Measurements from ENCODE around the gene MAML2. TPM values are rescaled to one million over a fixed set of nuclear protein-coding genes. Genes with fewer than 3 reads are reported as not detected.

The MAML2 gene
- total RNA-seq, 4 donors from 2014 or later, result 19.0 to 36.4 (median 31.4) TPM

- Histone ChIP-seq H3K4me1 (no peaks in the 10 kb centered on the region), H3K27me3 (no peaks in the 10 kb centered on the region), H3K36me3 (peaks cover 12 to 13% of the 10 kb centered on the region in 2 donors), H3K27ac (no peak overlapping the region), H3K9me3 (no peaks in the 10 kb centered on the region), H3K4me3 (replicated peaks in 1 of 3) (no peak overlapping the region)
- TF ChIP-seq, protein P1, sequence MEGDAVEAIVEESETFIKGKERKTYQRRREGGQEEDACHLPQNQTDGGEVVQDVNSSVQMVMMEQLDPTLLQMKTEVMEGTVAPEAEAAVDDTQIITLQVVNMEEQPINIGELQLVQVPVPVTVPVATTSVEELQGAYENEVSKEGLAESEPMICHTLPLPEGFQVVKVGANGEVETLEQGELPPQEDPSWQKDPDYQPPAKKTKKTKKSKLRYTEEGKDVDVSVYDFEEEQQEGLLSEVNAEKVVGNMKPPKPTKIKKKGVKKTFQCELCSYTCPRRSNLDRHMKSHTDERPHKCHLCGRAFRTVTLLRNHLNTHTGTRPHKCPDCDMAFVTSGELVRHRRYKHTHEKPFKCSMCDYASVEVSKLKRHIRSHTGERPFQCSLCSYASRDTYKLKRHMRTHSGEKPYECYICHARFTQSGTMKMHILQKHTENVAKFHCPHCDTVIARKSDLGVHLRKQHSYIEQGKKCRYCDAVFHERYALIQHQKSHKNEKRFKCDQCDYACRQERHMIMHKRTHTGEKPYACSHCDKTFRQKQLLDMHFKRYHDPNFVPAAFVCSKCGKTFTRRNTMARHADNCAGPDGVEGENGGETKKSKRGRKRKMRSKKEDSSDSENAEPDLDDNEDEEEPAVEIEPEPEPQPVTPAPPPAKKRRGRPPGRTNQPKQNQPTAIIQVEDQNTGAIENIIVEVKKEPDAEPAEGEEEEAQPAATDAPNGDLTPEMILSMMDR (IDR thresholded peaks at IDR 0.05), result no peak
- no peak for TF ChIP-seq POLR2A (IDR thresholded peaks at IDR 0.05)
- DNase-seq, result no peak
- 89 to 95% methylated on average over 1 of the region's 1 CpG for WGBS, 2 donors
- intact Hi-C loops (cut with DNase I), result no loop called here
These were observed 14.8 kb upstream of the MAML2 start for GRCh38 chr11:96357794-96358193.

DNA sequence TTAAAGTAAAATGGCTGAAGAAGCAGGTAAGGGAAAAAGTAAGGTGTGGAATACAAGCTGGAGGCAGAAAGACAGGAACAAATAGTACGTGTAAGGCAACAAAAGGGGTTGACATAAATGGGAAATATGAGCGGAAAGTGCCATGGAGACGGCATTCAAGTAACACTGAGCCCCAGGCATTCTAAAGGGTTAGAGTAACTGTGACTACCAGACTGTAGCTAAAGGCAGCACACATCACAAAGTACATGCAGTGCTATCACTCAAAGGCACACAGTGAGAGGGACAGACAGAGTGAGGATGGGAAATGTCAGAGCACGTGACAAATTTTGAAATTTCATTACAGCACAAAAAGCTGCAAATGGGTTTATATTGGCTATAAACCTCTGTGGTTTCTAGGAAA, 13.9 kb upstream of the MAML2 start:
- Histone ChIP-seq H3K9me3 (no peaks in the 10 kb centered on the region), H3K27me3 (no peaks in the 10 kb centered on the region), H3K4me1 (no peaks in the 10 kb centered on the region), H3K36me3 (peaks cover 12 to 13% of the 10 kb centered on the region in 2 donors), H3K4me3 (replicated peaks in 1 of 3) (no peak overlapping the region), H3K27ac (no peak overlapping the region)
- no peak for DNase-seq
- no peak for TF ChIP-seq POLR2A (IDR thresholded peaks at IDR 0.05)
- TF ChIP-seq, protein P1 (IDR thresholded peaks at IDR 0.05), result no peak
- 96 to 99% methylated on average over 4 of the region's 4 CpGs for WGBS, 2 donors
- intact Hi-C loops (cut with DNase I), result no loop called here

GRCh38 chr11:96342014-96342960, 708 bp downstream of the MAML2 start:
- peaks cover 31 to 45% of the 10 kb centered on the region in 2 donors for H3K4me1 ChIP-seq
- DNase-seq, result no peak
- WGBS, 2 donors, result 1 to 2% methylated on average over 13 of the region's 13 CpGs
- intact Hi-C loops (cut with DNase I), result loop anchor here (5.0 to 10.0 kb wide), 2 partner anchors 285 to 347 kb away; no protein-coding TSS in a partner anchor
- H3K9me3 ChIP-seq, result no peaks in the 10 kb centered on the region
- H3K36me3 ChIP-seq, result no peaks in the 10 kb centered on the region
- peak overlapping the region; percentile 83 to 90 (median 86) for H3K27ac ChIP-seq
- no peaks in the 10 kb centered on the region for H3K27me3 ChIP-seq
- TF ChIP-seq, protein P1 (IDR thresholded peaks at IDR 0.05), result no peak
- TF ChIP-seq POLR2A (IDR thresholded peaks at IDR 0.05), result no peak
- peak overlapping the region; percentile 52 to 94 (median 58) for H3K4me3 ChIP-seq (replicated peaks in 1 of 3)

- DNase-seq, result peak; percentile 59 to 66
- no peaks in the 10 kb centered on the region for H3K9me3 ChIP-seq
- intact Hi-C loops (cut with DNase I), result loop anchor here (5.0 to 10.0 kb wide), 2 partner anchors 284 to 347 kb away; no protein-coding TSS in a partner anchor
- WGBS, 2 donors, result 24 to 36% methylated on average over 15 to 19 of the region's 26 CpGs
- peak overlapping the region; percentile 9 to 94 (median 52) for H3K4me3 ChIP-seq (replicated peaks in 1 of 3)
- no peaks in the 10 kb centered on the region for H3K27me3 ChIP-seq
- peaks cover 31 to 46% of the 10 kb centered on the region in 2 donors for H3K4me1 ChIP-seq
- peak overlapping the region; percentile 83 to 90 (median 86) for H3K27ac ChIP-seq
- TF ChIP-seq POLR2A (IDR thresholded peaks at IDR 0.05), result peak in 1 of 2 donors; percentile 44
- TF ChIP-seq, protein P1 (IDR thresholded peaks at IDR 0.05), result peak in 5 of 6 experiments; percentile 13 to 49 (median 43)
- no peaks in the 10 kb centered on the region for H3K36me3 ChIP-seq
These were observed 1.6 kb downstream of the MAML2 start for GRCh38 chr11:96341211-96342013.
